NCI-H526 (cell line): ENCODE results near the gene DFFB.
"Not testable (repeated sequence)": the region's sequence is repeated elsewhere in the genome, so short reads cannot be mapped to it uniquely, and the experiment has no call there.

Source experiments
- DNase-seq, 2 experiments: peaks; one replicate each; lab custom pipeline; 2025; lab: John Stamatoyannopoulos, UW

The DFFB gene

DNA sequence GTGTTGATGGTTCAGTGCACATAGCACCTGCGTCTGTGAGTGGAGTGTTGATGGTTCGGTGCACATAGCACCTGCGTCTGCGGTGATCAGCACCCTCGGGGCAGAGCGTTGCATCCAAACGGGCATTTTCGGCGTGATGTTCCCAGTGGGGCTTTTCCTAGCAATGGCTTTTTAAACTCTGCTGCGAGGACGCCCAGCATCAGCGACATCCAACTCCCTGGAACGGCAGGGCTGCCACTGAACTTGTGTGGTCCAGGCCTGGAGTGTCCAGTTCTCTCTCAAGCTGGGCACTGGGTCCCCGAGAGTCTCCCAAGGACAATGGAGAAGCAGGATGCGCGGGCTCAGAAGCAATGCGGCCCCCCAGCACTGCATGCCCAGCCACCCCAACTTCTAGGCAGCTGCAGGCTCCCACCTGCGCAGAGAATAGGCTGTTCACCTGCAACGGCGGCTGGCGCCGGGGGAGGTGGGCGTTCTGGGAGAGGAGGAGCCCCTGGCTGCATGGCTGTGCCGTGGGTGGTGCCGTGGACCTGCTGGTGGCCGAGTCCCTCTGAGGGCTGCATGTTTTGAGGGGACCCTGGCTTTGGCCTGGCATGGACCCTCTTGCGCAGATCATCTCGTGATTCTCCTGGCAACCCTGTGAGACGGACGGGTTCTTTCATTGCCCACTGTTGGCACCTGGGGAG lies 52.9 kb downstream of the DFFB start:
- DNase-seq: peak; percentile 64 to 84

DNA sequence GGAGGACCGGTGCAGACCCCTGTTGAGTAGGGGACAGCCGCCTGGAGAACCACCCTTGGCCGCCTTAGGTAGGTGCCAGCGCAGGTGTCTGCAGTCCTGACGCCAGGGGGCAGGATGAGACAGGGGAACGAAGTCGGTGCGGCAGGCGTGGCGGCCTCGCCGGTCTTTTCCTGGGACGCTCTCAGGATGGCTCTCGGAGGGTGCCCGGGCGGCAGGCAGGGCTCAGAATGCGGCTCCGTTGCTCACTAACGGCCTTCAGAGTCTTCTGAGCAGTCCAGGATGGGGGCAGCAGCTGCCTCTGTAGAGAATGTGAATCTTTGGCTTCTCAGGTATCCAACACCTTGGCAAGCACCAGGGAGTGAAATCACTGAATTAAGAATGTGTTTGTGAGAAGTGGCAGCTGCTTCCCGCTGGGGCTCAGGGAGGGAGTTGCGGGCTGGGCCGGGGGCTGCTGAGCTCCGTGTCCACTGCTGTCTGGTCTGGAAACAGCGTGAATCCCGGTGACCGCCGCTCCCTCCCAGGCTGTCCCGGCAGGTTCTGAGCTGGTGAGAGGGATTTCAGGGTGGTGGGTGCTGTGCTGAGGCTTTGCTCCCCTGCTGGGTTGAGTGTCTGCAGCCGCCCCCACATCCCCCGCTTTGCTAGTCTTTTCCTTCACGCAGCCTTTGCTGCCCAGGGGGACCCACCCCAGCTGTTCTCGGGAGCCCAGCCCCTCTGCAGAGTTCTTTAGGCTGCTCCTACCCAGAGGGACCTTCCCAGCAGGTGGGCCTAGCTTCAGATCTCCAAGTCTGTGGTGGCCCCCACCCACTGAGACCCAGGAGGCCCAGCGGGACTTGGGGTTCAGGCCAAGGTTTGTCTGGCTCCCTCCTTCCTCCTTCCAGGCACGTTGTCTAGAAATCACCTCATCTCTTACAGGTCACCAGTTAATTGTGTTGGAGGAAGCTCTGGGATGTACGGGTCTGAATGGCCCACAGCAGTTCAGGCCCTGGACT lies 53.9 kb downstream of the DFFB start:
- DNase-seq: peak; percentile 56 to 93

DNA sequence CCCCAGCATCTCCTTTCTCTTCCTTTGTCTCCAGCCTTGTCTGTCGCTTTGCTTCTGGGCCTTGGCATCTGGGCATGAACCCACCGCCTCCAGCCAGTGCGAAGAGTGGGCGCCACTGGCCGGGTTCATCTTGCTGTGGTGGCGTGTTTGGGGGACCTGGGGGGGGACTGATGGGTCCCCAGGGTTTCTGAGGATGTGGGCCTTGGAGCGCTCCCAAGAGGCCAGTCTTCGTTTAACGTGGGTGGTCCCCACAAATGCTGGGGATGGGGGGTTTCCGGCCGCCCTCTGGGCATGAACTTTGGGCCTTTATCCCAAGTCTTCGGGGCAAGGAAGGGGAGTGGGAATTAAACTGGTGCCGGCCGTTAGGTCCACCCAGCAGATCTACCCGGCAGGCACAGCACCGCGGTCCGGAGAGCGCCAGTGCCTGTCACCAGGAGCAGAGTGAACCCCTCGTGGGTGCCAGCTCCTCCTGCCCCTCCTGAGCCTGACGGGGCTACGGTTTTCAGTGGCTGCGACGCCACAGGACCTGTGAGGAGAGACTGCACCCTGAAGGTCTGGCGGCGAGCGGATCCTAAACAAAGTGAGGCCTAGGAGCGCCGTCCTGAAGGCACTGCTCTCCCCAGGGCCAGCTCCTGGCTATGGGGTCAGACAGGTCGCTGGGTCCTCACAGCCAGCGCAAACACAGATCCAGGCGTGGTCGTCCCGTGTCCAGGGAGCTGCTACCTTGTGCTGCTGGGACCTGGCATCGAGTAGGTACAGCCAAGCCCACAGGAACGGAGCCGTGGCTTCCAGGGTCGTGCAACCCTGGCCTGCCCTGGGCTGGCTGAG lies 54.9 kb downstream of the DFFB start:
- DNase-seq: no peak

DNA sequence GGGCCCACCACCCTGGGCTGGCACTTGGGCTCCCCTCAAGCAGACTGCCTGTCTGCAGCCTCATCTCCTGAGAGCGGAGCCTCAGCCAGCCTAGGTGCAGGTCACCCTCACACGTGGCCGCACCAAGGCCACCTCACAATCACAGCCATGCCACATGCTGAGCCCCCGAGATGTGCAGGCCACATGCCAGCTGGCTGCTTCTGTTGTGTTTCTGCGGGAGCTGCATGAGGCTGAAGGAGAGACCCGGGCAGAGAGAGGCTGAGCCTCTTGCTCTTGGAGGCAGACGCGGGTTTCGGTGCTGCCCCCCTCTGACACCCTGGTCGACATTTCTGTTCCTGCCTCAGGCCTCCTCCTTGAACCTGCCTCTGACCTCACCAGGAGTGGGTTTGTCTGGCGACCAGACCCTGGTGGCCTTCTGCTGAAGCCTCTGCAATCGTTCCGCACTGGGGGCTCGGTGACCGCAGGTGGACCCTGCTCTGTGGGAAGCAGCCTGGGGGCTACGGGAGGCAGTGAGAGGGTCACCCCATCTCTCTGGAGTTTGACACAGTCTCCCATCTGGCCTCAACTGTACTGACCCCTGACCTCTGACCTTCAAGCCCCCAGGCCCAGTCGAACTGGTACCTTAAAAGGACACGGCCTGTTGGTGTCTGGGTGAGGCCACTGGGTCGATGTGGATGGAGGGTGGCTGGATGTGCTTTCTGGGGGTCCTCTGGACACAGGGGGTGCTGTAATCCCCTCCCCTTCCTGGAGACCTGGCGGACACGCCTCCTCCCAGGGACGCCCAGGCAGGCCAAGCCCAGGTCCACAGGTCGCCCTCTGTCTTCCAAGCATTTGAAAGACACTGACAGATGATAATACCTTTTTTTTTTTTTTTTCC lies 55.8 kb downstream of the DFFB start:
- DNase-seq: no peak

DNA sequence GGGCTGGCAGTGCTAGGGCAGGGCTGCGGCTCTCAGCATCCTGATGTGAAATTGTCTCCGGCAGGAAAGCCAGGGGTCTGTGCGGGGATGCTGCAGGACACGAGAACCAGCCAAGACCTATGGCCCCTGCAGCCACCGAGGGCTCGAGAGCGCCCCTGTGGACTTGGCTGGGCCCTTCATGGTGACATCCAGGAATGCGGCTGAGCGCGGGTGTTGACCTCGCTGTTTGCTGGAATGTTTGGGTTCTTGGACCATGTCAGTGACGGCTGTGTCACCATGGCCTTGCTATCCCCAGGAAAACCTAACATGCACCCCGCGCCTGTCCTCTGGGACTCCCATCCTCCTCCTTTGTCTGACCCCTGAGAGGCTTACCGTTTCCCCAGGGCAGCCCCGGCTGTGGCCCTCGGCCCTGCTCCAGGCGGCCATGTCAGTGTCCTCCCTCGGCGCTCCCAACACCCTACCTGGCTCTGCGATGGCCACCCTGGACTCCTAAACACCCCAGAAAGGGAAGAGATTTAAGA lies 57.1 kb downstream of the DFFB start:
- no peak for DNase-seq

DNA sequence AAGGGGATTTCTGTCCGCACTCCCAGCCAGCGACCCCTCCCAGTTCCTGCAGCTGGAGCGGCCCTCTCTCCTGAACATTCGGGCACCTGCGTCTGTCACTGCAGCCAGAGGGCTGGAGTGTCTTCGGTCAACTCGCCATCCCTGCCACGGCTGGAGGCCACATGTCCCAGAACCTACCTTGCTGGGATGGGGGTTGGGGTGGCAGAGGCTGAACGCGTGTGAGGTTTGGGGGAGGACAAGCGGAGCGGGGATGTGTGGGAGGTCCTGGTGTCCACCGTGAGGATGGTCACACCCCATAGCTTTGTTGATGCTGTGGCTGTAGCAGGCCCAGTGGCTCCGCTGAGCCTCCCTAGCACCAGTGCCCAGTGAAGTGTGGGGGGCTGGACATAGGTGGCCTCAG lies 57.6 kb downstream of the DFFB start:
- no peak for DNase-seq

DNA sequence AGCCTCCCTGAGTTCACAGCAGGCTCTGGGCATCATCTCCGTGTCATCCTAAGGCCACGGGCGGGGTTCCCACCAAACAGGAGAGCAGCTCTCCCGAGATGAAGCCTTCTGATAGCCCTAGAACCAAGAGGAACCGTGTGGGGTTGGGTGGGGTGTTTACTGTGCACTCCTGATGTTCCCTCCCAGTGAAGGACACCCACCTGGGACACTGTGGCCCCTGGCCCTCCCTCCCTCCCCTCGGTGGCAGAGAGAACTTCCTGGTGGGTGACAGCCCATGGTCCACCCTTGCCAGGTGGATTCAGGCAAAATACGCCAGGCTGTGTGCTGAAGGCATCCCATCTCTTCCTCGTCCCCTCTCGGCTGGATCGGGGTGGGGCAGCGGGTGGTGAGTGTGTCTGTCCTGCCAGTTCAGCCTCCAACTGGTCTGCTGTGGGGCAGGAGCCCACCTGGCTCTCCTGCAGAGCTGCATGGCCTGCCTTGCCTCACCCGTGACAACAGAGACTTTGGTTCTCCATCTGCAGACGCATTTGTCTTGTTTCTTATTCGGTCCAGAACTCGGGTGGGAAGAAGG lies 58.4 kb downstream of the DFFB start:
- DNase-seq: no peak

DNA sequence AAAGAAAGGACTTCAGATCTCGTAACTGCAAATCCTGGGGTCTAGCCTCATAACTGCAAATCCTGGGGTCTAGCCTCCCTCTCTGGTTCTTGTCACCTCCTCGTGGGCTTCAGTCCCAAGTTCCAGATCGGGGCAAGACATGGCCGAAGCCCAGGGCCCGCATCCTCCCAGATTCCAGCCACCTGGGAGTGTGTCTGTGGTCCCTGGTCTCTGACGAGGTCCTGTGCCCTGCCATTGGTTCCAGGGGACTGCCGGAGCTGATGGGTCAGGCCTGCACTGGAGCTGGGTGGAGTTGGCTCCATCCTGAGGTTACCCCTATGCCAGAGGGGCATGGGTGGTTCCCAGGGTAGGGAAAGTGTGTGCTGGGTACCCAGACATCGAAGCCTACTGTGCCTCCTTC lies 60.5 kb downstream of the DFFB start:
- no peak for DNase-seq

DNA sequence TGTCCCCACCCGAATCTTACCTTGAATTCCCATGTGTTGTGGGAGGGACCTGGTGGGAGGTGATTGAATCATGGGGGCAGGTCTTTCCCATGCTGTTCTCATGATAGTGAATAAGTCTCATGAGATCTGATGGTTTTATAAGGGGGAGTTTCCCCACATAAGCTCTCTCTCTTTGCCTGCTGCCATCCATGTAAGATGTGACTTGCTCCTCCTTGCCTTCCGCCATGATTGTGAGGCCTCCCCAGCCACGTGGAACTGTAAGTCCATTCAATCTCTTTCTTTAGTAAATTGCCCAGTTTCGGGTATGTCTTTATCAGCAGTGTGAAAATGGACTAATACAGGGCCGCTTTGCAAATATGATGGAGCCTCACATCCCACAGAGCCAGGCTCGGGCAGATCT lies 61.1 kb downstream of the DFFB start:
- not testable (repeated sequence) for DNase-seq

DNA sequence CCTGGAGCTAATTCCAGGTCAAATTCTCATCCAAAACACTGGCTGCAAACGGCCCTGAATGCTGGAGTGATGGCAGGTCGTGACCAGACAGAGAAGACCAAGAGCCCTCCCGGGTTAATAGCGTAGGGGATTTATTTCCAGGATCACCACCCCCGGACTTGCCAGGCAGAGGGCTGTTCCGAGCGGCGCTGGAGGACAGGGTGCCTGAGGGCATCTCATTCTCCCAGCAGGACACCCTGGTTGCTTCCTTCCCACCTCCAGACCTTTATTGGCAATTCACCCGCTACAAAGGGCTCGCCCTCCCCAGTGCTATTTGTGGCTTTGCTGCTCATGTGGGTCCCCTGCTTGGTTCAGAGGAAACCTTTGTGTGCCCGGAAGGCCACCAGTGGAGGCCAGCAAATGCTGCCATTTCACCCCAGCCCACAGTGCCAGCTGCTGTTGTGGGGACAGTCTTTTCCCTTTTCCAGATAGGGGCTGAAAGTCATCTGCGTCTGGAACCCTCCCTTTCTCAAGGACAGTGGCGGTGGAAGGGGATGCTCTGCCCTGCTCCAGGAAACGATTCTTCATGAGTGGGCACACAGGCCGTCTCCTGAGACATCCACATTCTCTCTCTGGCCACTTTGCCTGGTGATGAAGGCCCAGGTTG lies 61.8 kb downstream of the DFFB start:
- no peak for DNase-seq

DNA sequence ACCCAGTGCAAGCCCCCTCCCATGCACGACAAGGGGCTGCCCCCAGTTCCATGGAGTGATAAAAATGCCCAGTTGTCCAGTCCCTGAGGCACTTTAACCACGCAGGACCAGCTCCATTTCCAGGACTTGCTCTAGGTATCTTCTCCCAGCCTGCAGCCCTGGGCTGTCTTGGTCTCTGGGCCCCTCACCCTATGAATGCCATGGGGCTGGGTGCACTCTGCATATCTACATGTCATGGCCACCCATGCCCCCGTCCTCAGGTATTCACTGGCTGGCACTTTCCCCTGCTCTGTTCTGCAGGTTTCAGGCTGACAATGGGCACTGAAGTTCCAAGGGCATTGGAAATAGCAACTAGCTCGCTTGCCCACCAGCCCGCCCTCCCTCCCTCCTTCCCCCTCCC lies 62.4 kb downstream of the DFFB start:
- DNase-seq: no peak

DNA sequence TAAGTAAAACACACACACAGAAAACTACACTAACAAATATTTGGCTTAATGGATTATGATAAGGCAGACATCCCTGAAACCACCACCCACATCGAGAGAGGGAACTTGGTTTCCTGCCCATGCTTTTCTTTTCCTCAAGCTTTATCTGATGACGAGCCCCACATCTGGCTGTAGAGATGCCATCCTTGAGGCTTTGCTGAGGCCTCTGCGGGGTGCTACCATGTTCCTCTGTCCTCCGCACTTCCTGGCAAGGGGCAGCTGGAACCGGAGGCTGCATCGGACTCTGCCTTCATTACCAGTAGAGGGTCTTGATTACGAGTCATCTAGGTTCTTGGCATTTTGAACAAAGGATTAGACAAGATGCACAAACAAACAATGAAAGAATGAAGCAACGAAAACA lies 64.5 kb downstream of the DFFB start:
- no peak for DNase-seq

DNA sequence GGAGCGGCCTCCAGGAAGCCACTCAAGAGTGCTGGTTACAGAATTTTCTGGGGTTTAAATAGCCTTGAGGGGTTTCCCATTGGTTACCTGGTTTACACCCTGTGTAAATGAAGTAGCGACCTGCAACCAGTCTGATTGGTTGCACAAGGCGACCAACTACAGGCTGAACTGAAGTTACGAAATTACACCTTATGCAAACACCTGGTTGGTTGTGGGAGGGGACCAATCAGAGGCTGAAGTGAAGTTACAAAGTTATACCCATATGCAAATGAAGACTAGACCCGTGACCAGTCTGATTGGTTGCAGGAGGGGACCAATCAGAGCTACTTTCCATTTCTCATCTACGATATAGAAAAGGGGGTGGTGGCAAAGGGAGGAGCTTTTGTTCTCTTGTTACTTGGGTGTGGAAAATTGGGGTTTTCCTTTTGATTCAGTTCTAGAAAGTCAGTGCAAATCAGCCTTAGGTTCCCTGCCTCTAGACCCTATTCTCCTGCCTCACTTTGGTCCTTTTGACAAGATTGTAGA lies 65.0 kb downstream of the DFFB start:
- DNase-seq: no peak

DNA sequence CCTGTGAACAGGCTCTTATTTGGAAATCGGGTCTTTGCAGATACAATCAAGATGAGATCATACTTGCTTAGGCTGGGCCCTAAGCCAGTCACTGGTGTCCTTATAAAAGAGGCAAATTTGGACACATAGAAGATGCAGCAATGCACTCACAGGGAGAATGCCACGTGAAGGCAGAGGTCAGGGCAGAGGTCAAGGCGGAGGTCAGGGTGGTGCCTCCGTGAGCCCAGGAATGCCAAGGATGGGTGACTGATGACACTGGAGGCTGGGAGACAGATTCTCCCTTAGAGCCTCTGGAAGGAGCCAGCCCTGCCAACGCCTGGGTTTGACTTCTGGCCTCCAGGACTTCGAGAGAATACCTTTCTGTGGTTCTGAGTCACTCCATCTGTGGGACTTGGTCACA lies 65.6 kb downstream of the DFFB start:
- DNase-seq: no peak

DNA sequence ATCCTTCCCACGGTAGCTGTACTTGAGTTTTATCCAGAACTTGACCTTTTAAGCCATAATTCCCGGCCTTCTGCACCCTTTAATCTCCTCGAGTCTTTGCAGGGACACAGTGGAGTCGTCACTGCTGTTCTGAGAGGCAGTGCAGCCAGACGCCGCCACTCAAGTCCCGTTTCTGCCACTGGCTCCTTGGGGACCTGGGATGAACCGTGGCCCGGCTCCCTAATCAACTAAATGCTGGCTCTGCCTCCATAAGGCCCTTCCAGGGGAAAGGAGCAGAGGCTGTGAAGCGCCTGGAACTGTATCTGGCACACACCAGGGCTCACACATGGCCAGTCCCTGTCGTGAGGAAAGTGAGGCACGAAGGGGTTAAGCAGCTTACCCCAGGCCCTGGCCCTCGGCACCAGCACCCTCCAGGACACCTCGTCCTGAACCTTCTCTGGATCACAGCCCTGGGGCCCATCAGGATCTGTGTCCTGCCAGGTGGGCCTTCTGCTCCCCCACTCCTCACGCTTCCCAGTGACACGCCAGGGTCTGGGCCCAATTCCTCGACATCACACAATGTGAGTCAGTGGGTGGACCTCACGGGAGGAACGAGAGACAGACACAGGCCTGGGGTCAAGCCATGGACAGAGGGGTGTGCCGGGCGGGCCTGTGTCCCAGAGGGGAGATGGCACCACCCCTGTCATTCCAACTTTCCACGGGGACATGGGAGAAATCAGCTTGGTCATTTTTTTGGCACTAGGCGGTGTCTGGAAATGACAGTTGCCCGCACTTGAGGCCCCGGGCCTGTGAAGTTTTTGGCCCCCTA lies 66.3 kb downstream of the DFFB start:
- no peak for DNase-seq

DNA sequence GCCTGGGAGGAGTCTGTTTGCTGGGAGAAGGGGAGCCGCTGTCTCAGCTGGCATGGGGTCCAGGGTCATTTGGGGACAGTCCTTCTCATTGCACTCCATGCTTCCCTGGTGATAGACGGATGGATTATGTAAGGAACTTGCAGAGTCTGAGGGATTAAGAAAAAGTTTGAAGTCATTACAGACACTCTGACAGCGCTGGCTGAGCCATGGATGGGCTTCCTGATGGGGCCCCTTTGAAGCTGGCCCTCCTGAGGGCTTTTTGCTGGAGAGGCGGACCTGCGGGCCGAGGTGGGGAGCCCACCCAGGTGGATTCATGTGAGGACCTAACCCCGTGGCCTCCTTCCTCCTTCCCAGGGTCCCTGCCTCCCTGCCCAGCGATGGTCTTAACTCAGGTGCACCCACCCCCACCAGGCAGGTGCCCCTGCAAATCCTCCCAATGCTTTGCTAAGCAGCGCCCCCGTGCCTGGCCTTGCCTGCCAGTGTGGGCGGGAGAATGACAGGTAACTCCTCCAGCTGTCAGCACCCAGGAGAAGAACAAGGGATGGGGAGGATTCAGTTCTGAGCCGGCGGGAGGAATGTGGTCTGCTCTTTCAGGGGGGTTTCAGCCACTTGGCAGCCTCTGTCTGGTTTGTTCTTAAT lies 67.0 kb downstream of the DFFB start:
- no peak for DNase-seq

DNA sequence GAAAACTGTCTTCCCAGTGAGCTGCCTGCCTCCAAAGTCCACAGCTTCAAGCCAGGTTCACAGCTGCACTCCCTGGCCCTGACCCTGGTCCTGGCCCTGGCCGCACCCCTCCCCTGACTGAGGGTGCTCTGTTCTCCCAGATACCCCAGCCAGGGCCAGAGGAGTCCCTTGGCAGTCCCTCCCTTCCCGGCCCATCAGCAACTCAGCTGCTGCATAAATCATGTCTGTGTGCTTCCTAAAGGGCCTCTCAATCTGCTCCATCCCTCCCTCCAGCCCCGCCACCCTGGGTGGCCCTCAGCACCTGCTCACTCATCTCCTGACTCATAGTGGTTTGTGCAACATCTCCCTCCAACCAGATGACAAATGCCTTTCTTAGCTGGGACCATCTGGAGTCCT lies 67.5 kb downstream of the DFFB start:
- DNase-seq: no peak

DNA sequence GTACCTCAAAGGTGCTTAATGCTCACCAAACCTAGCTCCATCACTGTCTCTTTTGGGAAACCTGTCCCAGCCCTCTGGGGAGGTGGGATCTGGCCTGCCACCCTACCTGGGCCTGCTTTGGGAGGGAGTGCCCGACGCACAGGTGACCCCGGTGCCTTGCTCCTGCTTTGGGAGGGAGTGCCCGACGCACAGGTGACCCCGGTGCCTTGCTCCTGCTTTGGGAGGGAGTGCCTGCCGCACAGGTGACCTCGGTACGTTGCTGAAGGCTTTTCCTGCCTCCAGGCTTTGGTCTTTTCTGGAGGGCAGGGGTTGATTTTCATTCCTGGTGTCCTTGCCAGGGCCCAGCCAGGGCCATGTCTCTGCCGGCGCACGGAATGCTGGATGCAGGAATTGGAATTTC lies 68.0 kb downstream of the DFFB start:
- no peak for DNase-seq

DNA sequence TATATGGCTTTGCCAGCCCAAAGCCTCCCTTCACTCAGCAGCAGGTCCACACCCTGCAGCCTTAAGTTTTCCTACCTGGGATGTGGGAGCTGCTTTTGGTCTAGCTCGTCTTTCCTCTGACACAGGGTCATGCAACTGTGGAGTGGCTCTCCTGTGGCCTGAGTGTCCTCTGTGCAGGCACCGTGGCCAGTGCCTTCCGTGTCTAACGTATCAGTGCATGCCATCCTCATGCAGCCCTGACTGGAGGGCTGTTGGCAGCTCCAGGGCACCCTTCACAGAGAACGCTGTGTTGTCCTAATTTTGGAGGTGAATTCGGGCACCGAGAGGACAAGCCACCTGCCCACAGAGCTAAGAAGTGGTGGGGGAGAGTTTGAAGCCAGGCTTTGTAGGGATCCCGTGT lies 68.5 kb downstream of the DFFB start:
- no peak for DNase-seq
